Pancreas (tissue), 10 donors: Measurements from ENCODE around the gene HAO2. TPM values are rescaled to one million over a fixed set of nuclear protein-coding genes. Genes with fewer than 3 reads are reported as not detected.
"Not testable (repeated sequence)": the region's sequence is repeated elsewhere in the genome, so short reads cannot be mapped to it uniquely, and the experiment has no call there.

Experiments used
- ATAC-seq, 4 donors: fragments of 200-7000 bp; cut with Tn5 transposase; one replicate each; pipeline versions ENCODE4 v1.8.0 to v1.9.1; 2020; ENCODE audit warnings: mild to moderate bottlenecking in 4 of 4, moderate library complexity in 4 of 4
- DNase-seq, 6 donors: peaks; one replicate each; pipeline ENCODE4 v3.0.0-alpha.2; 2020
- FAIRE-seq: peaks from 2 replicates; lab custom pipeline; 2012; peaks lifted over from hg19 to GRCh38; lab: Jason Lieb, UNC
- H3K27ac ChIP-seq, 4 donors: fragments of 200-600 bp; sonication (generic); 1 replicate in 3 of 4; 2 replicates in 1 of 4; pipeline versions ENCODE4 v1.5.0 to v1.8.0; 2020
- H3K27me3 ChIP-seq, 4 donors: fragments of 200-600 bp; one replicate each; pipeline ENCODE4 v1.8.0; 2021
- H3K36me3 ChIP-seq, 3 donors: fragments of 200-600 bp; sonication (generic) in 1 of 3; one replicate each; pipeline versions ENCODE4 v1.5.0 to v1.8.0; 2020 to 2021
- H3K4me1 ChIP-seq, 3 donors: fragments of 200-600 bp; one replicate each; pipeline ENCODE4 v1.8.0; 2021
- H3K4me3 ChIP-seq, 4 donors: fragments of 200-600 bp; sonication (generic) in 2 of 4; one replicate each; pipeline versions ENCODE4 v1.5.0 to v1.8.0; 2020 to 2021
- H3K9me3 ChIP-seq, 4 donors: fragments of 200-600 bp; one replicate each; pipeline ENCODE4 v1.8.0; 2021
- CTCF ChIP-seq, 4 donors: fragments of 200-600 bp; sonication (generic) in 3 of 4; IDR thresholded peaks; one replicate each; pipeline versions ENCODE4 v1.5.0 to v1.8.0; 2021; ENCODE audit warnings: antibody characterized with exemption in 4 of 4
- WGBS, 2 donors: extraction: QIAGEN DNeasy Blood & Tissue Kit; methylation state at CpG; one replicate each; pipeline ENCODE4 v1.1.7; 2013; 5-methylcytosine and 5-hydroxymethylcytosine counted together
- intact Hi-C, 3 donors: fragments of 100-400 bp; cut with DNase I; formaldehyde crosslinking; loops; one replicate each; pipeline versions ENCODE4 v1.11.1 to v1.14.2; 2022
- polyA plus RNA-seq, 2 donors: library from polyadenylated mRNA; stranded (reverse); fragments of 200-250 nt; gene quantifications; one replicate each; pipeline ENCODE4 v1.2.3, GENCODE V29; 2013
- total RNA-seq, 6 donors: library from RNA; stranded (reverse); fragmentation: NEBNext Ultra II Directional in 4 of 6; extraction: Animal tissue kit (Norgen Biotek cat#: 25700) in 4 of 6; gene quantifications; one replicate each; pipeline versions ENCODE4 v1.2.1 to v1.2.4, GENCODE V29; 2021 to 2023
- donor health status: healthy with polysubstance abuse.
- donor health status: DM: no; HTN: no; CAD: no; lungs with moderate emphysema.
- donor health status: DM: no; HTN: no; CAD: no.
- donor health status: control.
- donor health status: control.
- donor health status: Bipolar disorder and iron deficiency.
- donor health status: DM: yes; HTN: yes; CAD: no.
- donor health status: DM: no; HTN: no; CAD: no.
- donor health status: DM: no; HTN: no; CAD: no.
- donor health status: DM: yes; HTN: yes; CAD: no.

The HAO2 gene
- total and polyA plus RNA-seq, 8 donors: not detected

GRCh38 chr1:119372503-119373086 lies 4.0 kb downstream of the HAO2 start:
- no peaks in the 10 kb centered on the region for H3K9me3 ChIP-seq
- peaks cover 0 to 6% (median 3%) of the 10 kb centered on the region in 3 donors for H3K4me1 ChIP-seq
- no peak overlapping the region for H3K4me3 ChIP-seq
- no peak overlapping the region for H3K27ac ChIP-seq
- ATAC-seq: peak in 2 of 4 donors; percentile 40 to 44
- intact Hi-C loops: no loop called here
- FAIRE-seq: no peak
- 46 to 55% methylated on average over 6 of the region's 6 CpGs for WGBS, 2 donors
- peak in 1 of 6 donors; percentile 13 for DNase-seq
- no peak for TF ChIP-seq CTCF (IDR thresholded peaks at IDR 0.05)
- H3K27me3 ChIP-seq: no peaks in the 10 kb centered on the region
- no peaks in the 10 kb centered on the region for H3K36me3 ChIP-seq

DNA sequence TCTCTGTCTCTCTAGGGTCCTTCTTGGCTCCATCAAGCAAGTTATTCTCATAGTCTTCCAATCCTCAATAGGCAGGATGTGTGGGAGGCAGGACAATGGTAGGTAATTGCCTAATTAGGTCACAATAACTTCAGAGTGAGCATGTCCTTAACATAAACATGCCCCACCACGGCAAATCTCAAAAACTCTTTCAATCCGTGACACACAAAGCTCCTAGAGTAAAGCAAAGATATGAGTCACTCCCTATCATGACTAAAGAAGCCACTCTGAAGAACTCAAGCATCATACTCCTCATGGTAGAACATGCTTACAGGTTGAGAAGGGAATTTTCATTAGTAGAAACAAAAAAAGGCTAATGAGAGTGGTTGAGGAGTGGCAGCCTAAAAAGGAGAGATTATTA lies 4.9 kb downstream of the HAO2 start:
- no peak for FAIRE-seq

GRCh38 chr1:119374208-119374874 lies 5.8 kb downstream of the HAO2 start:
- intact Hi-C loops: no loop called here
- FAIRE-seq (no peak), DNase-seq (no peak), ATAC-seq (peak in 3 of 4 donors; percentile 20 to 76 (median 44))
- 22 to 28% methylated on average over 4 of the region's 4 CpGs for WGBS, 2 donors
- no peak for TF ChIP-seq CTCF (IDR thresholded peaks at IDR 0.05)
- H3K9me3 ChIP-seq: no peaks in the 10 kb centered on the region
- no peak overlapping the region for H3K27ac ChIP-seq
- peaks cover 0 to 6% (median 3%) of the 10 kb centered on the region in 3 donors for H3K4me1 ChIP-seq
- H3K27me3 ChIP-seq: no peaks in the 10 kb centered on the region
- no peak overlapping the region for H3K4me3 ChIP-seq
- no peaks in the 10 kb centered on the region for H3K36me3 ChIP-seq

More for the DNA sequence above, 4.9 kb downstream of the HAO2 start:
- ATAC-seq: no peak
- H3K4me3 ChIP-seq: no peak overlapping the region
- TF ChIP-seq CTCF (IDR thresholded peaks at IDR 0.05): no peak
- 72 to 81% methylated on average over 2 of the region's 2 CpGs for WGBS, 2 donors
- no peaks in the 10 kb centered on the region for H3K36me3 ChIP-seq
- H3K4me1 ChIP-seq: peaks cover 0 to 6% (median 3%) of the 10 kb centered on the region in 3 donors
- H3K9me3 ChIP-seq: no peaks in the 10 kb centered on the region
- H3K27me3 ChIP-seq: no peaks in the 10 kb centered on the region
- no peak overlapping the region for H3K27ac ChIP-seq
- no peak for DNase-seq
- intact Hi-C loops: no loop called here

DNA sequence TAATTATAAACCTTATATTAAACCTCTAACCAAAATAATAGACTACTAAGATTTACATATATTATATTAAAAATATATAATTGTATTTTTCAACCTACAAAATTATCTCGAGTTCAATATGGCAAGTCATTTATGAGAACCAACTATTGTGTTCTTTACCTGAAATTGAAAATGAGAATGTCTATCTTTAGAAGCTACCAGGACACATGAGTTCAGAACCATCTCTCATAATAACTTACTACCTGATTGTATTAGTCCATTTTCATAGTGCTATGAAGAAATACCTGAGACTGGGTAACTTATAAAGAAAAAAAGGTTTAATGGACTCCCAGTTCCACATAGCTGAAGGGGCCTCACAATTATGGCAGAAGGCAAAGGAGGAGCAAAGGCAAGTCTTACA lies 6.8 kb downstream of the HAO2 start:
- no peaks in the 10 kb centered on the region for H3K9me3 ChIP-seq
- intact Hi-C loops: no loop called here
- WGBS, 2 donors: 77 to 85% methylated on average over 1 of the region's 1 CpG
- FAIRE-seq (no peak), ATAC-seq (no peak), DNase-seq (no peak)
- H3K4me3 ChIP-seq: no peak overlapping the region
- no peaks in the 10 kb centered on the region for H3K27me3 ChIP-seq
- TF ChIP-seq CTCF (IDR thresholded peaks at IDR 0.05): no peak
- H3K4me1 ChIP-seq: peaks cover 0 to 6% (median 3%) of the 10 kb centered on the region in 3 donors
- H3K36me3 ChIP-seq: no peaks in the 10 kb centered on the region
- no peak overlapping the region for H3K27ac ChIP-seq

DNA sequence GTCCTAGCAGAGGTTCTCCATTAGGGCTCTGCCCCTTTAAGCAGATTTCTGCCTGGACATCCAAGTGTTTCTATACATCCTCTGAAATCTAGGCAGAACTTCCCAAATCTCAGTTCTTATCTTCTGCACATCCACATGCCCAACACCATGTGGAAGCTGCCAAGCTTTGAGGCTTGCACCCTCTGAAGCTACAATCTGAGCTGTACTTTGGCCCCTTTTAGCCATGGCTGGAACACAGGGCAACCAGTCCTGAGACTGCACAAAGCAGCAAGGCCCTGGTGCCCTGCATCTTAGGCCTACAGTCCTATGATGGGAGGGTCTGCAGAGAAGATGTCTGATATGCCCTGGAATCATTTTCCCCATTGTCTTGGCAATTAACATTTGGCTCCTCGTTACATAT lies 8.0 kb downstream of the HAO2 start:
- Histone ChIP-seq H3K27ac (no peak overlapping the region), H3K9me3 (no peaks in the 10 kb centered on the region), H3K27me3 (no peaks in the 10 kb centered on the region), H3K36me3 (no peaks in the 10 kb centered on the region), H3K4me1 (peaks cover 0 to 6% (median 3%) of the 10 kb centered on the region in 3 donors), H3K4me3 (no peak overlapping the region)
- FAIRE-seq: no peak
- WGBS, 2 donors: 86 to 94% methylated on average over 1 of the region's 1 CpG
- intact Hi-C loops: no loop called here
- no peak for ATAC-seq
- no peak for TF ChIP-seq CTCF (IDR thresholded peaks at IDR 0.05)
- no peak for DNase-seq

DNA sequence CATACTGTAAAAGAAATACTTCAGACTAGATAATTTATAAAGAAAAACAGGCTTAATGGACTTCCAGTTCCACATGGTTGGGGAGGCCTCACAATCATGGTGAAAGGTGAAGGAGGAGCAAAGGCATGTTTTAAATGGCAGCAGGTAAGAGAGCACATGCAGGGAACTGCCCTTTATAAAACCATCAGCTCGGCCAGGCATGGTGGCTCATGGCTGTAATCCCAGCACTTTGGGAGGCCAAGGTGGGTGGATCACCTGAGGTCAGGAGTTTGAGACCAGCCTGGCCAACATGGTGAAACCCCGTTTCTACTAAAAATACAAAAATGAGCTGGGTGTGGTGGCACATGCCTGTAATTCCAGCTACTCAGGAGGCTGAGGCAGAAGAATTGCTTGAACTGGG lies 9.0 kb downstream of the HAO2 start:
- H3K4me1 ChIP-seq, H3K36me3 ChIP-seq, H3K4me3 ChIP-seq, ATAC-seq, H3K9me3 ChIP-seq, H3K27me3 ChIP-seq, H3K27ac ChIP-seq, DNase-seq, intact Hi-C loops, FAIRE-seq: not testable (repeated sequence)
- WGBS, 2 donors: 85 to 90% methylated on average over 2 of the region's 2 CpGs
